ENCODE results near the gene RIC8A.
"Not testable (repeated sequence)": the region's sequence is repeated elsewhere in the genome, so short reads cannot be mapped to it uniquely, and the experiment has no call there.

Gene RIC8A

DNA sequence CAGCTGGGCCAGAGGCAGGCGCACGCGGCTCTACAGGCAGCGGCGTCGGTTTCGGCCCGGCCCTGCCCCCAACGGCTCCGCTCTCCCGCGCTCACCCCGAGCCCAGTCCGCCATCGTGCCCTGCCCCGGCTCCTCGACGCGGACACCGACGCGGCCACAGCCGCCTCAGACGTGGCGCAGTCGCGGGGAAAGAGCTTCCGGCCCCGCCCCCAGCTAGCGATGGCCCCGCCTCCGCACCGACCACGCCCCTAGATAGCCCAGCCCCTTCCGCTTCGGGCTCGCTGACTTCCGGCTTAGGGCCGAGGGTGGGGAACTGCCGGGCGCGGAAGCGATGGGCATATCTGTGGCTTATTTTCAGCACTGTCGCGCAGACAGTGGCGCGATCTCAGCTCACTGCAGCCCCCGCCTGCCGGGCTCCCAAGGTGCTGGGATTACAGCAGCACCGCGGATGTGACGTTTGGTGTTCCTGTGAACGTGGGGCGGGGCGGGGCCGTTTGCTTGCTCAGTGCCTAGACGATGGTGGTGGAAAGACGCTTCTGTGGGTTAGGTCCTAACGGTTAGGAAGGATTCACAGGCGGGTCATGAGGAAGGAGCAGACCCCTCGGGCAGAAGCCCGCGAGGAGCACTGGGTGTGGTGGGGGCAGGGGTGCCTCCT is at the start of gene RIC8A, which contains the start of gene BET1L:
TSS of gene RIC8A (plus strand) at position 501 of the 655 bp plus-strand sequence. CDS start 1,147 bp downstream, outside the sequence.
TSS of gene BET1L (minus strand) at position 192 of the 655 bp plus-strand sequence. CDS start at position 114, 78 bp downstream.
- Histone ChIP-seq H3K4me3 (replicated peaks; ENCODE audit: low read depth, low read length) (peak within 1 kb of the TSS; percentile 96), H3K36me3 (ENCODE audit: control insufficient read depth, insufficient read depth, low read length) (peaks cover 48% of the 10 kb centered on the region), H3K27me3 (replicated peaks; ENCODE audit: control insufficient read depth, insufficient read depth, low read length) (no peaks in the 10 kb centered on the region)
- DNase-seq (ENCODE audit: extremely low read depth, insufficient read length), result peak; percentile 98
- TF ChIP-seq, protein P1, sequence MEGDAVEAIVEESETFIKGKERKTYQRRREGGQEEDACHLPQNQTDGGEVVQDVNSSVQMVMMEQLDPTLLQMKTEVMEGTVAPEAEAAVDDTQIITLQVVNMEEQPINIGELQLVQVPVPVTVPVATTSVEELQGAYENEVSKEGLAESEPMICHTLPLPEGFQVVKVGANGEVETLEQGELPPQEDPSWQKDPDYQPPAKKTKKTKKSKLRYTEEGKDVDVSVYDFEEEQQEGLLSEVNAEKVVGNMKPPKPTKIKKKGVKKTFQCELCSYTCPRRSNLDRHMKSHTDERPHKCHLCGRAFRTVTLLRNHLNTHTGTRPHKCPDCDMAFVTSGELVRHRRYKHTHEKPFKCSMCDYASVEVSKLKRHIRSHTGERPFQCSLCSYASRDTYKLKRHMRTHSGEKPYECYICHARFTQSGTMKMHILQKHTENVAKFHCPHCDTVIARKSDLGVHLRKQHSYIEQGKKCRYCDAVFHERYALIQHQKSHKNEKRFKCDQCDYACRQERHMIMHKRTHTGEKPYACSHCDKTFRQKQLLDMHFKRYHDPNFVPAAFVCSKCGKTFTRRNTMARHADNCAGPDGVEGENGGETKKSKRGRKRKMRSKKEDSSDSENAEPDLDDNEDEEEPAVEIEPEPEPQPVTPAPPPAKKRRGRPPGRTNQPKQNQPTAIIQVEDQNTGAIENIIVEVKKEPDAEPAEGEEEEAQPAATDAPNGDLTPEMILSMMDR (IDR thresholded peaks at IDR 0.05; ENCODE audit: insufficient read depth, low read length, poor library complexity, severe bottlenecking), result no peak

DNA sequence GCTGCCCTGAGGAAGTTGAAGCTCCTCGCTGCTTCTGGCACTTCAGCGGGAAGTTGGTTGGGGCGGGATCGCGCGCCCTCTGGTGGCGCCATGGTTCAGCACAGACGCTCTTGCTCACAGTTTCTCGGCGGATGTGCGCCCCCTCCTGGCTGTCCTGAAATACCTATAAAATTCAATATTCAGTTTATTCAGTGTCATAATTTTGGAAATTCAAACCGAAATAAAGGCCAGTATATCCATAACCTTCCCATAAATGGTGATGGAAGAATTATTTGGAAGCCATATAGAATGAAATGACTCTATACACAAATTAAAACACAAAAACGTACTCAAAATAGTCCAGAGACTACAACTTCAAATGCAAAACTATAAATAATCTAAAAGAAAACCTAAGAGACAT is 27.3 kb upstream of the RIC8A start:
- DNase-seq (ENCODE audit: extremely low read depth, insufficient read length); H3K36me3 ChIP-seq (ENCODE audit: control insufficient read depth, insufficient read depth, low read length); H3K4me3 ChIP-seq (replicated peaks; ENCODE audit: low read depth, low read length): not testable (repeated sequence)

DNA sequence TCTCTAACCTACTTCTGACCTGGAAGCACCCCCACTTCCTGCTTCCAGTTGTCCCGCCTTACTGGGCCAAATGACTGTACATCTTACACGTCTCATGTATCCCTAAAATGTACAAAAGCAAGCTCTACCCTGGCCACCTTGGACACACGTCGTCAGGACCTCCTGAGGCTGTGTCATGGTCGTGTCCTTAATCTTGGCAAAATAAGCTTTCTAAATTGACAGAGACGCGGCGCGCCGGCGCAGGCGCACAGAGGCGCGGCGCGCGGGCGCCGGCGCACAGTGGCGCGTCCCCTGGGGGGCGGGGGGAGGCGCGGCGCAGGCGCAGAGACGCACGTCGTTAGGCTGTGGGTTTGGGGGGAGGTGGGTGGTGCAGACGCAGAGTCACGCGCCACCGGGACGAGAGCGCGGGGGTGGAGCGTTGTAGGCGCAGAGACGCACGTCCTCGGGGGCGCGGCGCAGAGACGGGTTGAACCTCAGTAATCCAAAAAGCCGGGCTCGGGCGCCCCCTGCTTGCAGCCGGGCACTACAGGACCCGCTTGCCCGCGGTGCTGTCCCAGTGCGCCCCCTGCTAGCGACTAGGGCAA is 18.2 kb upstream of the RIC8A start:
- TF ChIP-seq, protein P1 (IDR thresholded peaks at IDR 0.05; ENCODE audit: insufficient read depth, low read length, poor library complexity, severe bottlenecking), result peak; percentile 29
- DNase-seq (ENCODE audit: extremely low read depth, insufficient read length), result peak; percentile 59
- not testable (repeated sequence) for H3K4me3 ChIP-seq (replicated peaks; ENCODE audit: low read depth, low read length); H3K27me3 ChIP-seq (replicated peaks; ENCODE audit: control insufficient read depth, insufficient read depth, low read length); H3K36me3 ChIP-seq (ENCODE audit: control insufficient read depth, insufficient read depth, low read length)

More for the DNA sequence above, 27.3 kb upstream of the RIC8A start:
- not testable (repeated sequence) for H3K27me3 ChIP-seq (replicated peaks; ENCODE audit: control insufficient read depth, insufficient read depth, low read length)

DNA sequence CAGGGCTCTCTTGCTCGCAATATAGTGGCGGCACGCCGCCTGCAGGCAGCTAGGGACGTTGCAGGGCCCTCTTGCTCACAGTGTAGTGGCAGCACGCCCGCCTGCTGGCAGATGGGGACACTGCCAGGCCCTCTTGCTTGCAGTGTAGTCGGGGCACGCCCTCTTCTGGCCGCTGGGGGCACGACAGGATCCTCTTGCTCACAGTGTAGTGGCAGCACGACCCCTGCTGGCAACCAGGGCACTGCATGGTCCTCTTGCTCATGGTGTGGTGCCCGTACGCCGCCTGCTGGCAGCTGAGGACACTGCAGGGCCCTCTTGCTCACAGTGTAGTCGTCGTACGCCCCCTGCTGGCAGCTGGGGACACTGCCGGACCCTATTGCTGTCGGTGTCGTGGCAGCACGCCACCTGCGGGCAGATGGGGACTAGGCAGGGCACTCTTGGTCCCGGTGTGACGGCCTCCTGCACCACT is 17.6 kb upstream of the RIC8A start:
- not testable (repeated sequence) for DNase-seq (ENCODE audit: extremely low read depth, insufficient read length); H3K4me3 ChIP-seq (replicated peaks; ENCODE audit: low read depth, low read length); H3K27me3 ChIP-seq (replicated peaks; ENCODE audit: control insufficient read depth, insufficient read depth, low read length); H3K36me3 ChIP-seq (ENCODE audit: control insufficient read depth, insufficient read depth, low read length)

DNA sequence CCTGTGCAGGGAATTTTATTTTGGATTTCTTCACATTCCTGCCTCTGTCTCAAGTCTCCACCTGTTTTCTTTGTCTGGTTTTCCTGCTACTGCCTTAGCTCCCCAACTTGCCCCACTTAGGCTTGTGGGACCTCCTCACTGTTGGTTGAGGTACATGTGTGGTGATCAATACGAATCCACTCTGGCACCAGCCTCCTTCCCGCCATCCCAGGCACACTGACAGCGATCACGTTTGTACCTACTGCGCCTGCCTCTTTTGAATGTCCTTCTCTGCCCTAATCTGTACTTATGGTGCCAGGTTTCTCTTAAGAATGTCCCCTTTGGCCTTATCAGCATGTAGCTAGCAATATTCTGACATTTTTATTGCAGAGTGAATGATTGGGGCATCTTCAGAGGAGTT is 17.0 kb upstream of the RIC8A start:
- not testable (repeated sequence) for H3K4me3 ChIP-seq (replicated peaks; ENCODE audit: low read depth, low read length); DNase-seq (ENCODE audit: extremely low read depth, insufficient read length)

DNA sequence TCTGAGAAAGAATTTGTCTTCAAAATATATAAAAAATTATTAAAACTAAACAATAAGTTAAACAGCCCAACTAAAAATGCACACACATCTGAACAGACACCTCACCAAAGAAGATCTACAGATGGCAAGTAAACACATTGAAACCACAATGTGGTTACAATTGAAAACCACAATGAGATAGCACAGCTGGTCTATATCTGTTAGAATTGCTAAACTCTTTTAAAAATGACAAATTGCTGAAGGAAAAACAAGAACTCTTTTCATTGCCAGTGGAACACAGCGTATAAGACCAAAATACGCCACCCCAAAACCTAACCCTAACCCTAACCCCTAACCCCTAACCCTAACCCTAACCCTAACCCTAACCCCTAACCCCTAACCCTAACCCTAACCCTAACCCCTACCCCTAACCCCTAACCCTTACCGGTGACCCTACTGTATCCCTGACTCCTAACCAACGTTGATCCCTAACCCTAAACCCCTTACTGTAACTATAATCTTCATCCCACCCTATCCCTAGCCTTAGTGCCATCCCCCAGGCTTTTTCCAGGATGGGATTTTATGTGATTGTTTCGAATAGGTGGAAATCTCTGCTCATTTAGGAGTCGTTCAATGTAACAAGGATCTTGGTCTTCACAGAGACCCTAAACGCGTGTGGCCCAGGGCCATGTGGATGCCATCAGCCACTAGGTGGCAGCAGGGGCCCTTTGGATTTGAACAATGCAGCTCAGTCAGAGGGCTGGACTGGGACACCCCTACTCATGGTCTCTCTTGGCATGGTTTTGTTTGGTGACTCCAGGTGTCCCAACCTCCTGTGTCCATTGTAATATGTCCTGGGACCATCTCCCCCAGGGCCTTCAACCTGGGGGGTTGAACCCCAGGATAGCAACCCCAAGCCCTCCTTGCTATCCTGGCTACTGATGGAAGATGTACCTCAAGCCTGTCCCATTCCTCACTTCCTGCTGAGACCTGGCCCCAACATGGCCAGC is 15.7 kb upstream of the RIC8A start:
- peak; percentile 3 for DNase-seq (ENCODE audit: extremely low read depth, insufficient read length)
- not testable (repeated sequence) for H3K27me3 ChIP-seq (replicated peaks; ENCODE audit: control insufficient read depth, insufficient read depth, low read length); H3K4me3 ChIP-seq (replicated peaks; ENCODE audit: low read depth, low read length); H3K36me3 ChIP-seq (ENCODE audit: control insufficient read depth, insufficient read depth, low read length)

More for the DNA sequence above, 17.0 kb upstream of the RIC8A start:
- not testable (repeated sequence) for H3K27me3 ChIP-seq (replicated peaks; ENCODE audit: control insufficient read depth, insufficient read depth, low read length); H3K36me3 ChIP-seq (ENCODE audit: control insufficient read depth, insufficient read depth, low read length)

DNA sequence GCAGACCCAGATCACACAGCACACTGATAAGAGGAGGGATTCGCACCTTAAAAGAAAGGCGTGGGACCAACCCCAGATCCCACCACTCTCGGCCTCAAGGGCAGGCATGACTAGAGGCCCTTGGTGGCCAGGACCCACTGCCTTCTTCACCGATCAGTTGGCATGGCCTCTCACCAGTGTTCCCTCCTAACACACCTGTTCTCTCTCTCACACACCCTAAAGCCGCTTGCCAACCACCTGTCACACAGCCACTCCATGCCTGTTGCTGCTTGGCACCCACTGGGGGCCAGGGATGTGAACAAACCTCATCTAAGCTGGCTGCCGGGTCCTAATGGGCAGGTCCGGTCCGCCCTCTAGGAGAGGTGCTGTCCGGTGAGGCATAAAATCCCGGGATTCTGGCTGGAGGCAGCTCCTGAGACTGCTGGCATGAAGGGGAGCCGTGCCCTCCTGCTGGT is 14.8 kb upstream of the RIC8A start, which contains the start of gene SCGB1C1:
TSS of gene SCGB1C1 (plus strand) at position 405 of the 455 bp plus-strand sequence. CDS start at position 427, 22 bp downstream.
- DNase-seq (ENCODE audit: extremely low read depth, insufficient read length); H3K36me3 ChIP-seq (ENCODE audit: control insufficient read depth, insufficient read depth, low read length); H3K4me3 ChIP-seq (replicated peaks; ENCODE audit: low read depth, low read length); H3K27me3 ChIP-seq (replicated peaks; ENCODE audit: control insufficient read depth, insufficient read depth, low read length): not testable (repeated sequence)

DNA sequence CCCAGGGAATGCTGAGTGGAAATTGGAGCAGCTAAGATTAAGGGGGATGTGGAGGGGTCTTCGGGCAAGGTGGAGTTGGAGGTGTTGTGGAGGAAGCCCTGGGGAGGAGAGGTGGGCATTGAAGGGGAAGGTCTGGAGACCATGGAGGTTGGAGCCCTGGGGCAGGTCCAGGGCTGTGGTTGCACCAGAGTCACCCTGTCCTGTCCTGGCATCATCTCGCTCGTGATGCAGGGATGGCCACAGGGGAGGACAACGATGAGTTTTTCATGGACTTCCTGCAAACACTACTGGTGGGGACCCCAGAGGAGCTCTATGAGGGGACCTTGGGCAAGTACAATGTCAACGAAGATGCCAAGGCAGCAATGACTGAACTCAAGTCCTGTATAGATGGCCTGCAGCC is 14.0 kb upstream of the RIC8A start:
- not testable (repeated sequence) for H3K36me3 ChIP-seq (ENCODE audit: control insufficient read depth, insufficient read depth, low read length); H3K27me3 ChIP-seq (replicated peaks; ENCODE audit: control insufficient read depth, insufficient read depth, low read length); H3K4me3 ChIP-seq (replicated peaks; ENCODE audit: low read depth, low read length); DNase-seq (ENCODE audit: extremely low read depth, insufficient read length)
